ENCODE results near the gene KLHL15. TPM values are rescaled to one million over a fixed set of nuclear protein-coding genes. Genes with fewer than 3 reads are reported as not detected.

The KLHL15 gene
- total RNA-seq, 6 donors from 2014 or later, result 3.4 to 13.5 (median 5.7) TPM

DNA sequence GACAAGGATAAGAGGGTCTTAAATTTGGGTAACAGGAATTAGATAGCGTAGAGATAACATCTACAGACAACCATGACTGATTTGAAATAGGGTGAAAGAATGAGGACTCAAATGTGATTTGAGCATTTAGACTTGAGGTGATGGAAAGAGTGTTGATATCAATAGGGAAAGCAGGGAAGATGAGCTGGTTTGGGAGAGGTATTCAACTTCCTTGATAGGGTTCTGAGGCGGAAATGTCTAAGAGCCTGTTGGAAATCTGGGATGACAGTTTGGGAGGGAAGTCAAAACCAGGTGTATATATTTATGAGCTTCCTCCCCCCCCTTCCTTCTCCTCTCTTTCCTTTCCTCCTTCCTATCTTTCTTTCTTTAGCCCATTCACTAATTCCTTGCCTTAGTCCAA is 36.5 kb downstream of the KLHL15 start:
- Histone ChIP-seq H3K4me3 (no peak overlapping the region), H3K27ac (no peak overlapping the region), H3K27me3 (no peaks in the 10 kb centered on the region), H3K36me3 (peaks cover 0 to 23% (median 4%) of the 10 kb centered on the region in 4 donors), H3K4me1 (no peaks in the 10 kb centered on the region), H3K9me3 (no peaks in the 10 kb centered on the region)
- TF ChIP-seq POLR2AphosphoS5 (IDR thresholded peaks at IDR 0.05), result no peak
- TF ChIP-seq POLR2A (IDR thresholded peaks at IDR 0.05), result no peak
- TF ChIP-seq, protein P1, sequence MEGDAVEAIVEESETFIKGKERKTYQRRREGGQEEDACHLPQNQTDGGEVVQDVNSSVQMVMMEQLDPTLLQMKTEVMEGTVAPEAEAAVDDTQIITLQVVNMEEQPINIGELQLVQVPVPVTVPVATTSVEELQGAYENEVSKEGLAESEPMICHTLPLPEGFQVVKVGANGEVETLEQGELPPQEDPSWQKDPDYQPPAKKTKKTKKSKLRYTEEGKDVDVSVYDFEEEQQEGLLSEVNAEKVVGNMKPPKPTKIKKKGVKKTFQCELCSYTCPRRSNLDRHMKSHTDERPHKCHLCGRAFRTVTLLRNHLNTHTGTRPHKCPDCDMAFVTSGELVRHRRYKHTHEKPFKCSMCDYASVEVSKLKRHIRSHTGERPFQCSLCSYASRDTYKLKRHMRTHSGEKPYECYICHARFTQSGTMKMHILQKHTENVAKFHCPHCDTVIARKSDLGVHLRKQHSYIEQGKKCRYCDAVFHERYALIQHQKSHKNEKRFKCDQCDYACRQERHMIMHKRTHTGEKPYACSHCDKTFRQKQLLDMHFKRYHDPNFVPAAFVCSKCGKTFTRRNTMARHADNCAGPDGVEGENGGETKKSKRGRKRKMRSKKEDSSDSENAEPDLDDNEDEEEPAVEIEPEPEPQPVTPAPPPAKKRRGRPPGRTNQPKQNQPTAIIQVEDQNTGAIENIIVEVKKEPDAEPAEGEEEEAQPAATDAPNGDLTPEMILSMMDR (IDR thresholded peaks at IDR 0.05), result no peak
- TF ChIP-seq EP300 (IDR thresholded peaks at IDR 0.05), result no peak
- ATAC-seq (ENCODE audit: low FRiP score in 2 of 2), result no peak
- DNase-seq, result no peak
- 92 to 96% methylated on average over 2 of the region's 2 CpGs for WGBS, 2 donors

DNA sequence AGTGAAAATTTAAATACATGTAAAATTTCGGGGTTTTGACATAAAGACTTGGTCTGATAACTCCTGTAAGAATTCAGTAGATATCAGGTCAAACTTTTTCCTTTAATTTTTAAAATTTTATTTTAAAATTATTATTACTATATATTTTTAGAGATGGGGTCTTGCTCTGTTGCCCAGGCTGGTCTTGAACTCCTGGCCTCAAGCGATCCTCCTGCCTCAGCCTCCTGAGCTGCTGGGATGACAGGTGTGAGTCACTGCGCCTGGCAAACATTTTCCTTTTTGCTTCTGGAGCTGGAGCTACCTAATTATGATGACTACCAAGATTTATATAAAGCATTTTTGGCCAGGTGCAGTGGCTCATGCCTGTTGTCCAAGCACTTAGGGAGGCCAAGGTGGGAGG is 37.3 kb downstream of the KLHL15 start:
- WGBS, 2 donors, result 91 to 95% methylated on average over 3 of the region's 3 CpGs
- Histone ChIP-seq H3K36me3 (peaks cover 0 to 23% (median 4%) of the 10 kb centered on the region in 4 donors), H3K4me3 (no peak overlapping the region), H3K4me1 (no peaks in the 10 kb centered on the region), H3K9me3 (no peaks in the 10 kb centered on the region), H3K27ac (no peak overlapping the region), H3K27me3 (no peaks in the 10 kb centered on the region)
- TF ChIP-seq POLR2A (IDR thresholded peaks at IDR 0.05), result no peak
- ATAC-seq (ENCODE audit: low FRiP score in 2 of 2), result no peak
- no peak for DNase-seq

DNA sequence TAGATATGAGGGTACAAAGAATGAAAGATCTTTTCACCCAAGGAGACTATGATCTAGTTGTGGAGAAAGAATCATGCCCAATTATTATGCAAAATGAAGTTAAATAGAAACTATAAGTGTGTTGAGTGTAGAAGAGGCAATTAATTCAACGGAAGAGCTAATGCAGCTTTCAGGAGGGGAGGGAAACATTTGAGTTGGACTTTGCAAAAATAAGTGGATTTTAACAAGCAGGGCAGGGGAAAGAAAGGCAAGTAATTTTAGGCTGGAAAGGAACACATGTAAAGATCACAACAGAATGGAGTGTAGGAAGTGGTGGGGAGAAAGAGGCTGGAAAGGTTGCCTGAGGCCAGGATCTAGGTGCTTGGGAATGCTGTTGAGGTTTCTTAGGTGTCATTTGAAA is 44.1 kb downstream of the KLHL15 start:
- no peaks in the 10 kb centered on the region for H3K9me3 ChIP-seq
- ATAC-seq (ENCODE audit: low FRiP score in 2 of 2) (no peak), DNase-seq (no peak)
- no peaks in the 10 kb centered on the region for H3K27me3 ChIP-seq
- 71 to 96% methylated on average over 1 of the region's 1 CpG for WGBS, 2 donors
- H3K36me3 ChIP-seq, result peaks cover 0 to 13% (median under 1%) of the 10 kb centered on the region in 4 donors
- H3K4me3 ChIP-seq, result no peak overlapping the region
- no peak overlapping the region for H3K27ac ChIP-seq
- TF ChIP-seq, protein P1 (IDR thresholded peaks at IDR 0.05), result no peak
- TF ChIP-seq POLR2A (IDR thresholded peaks at IDR 0.05), result no peak
- TF ChIP-seq EP300 (IDR thresholded peaks at IDR 0.05), result no peak
- no peak for TF ChIP-seq POLR2AphosphoS5 (IDR thresholded peaks at IDR 0.05)
- H3K4me1 ChIP-seq, result no peaks in the 10 kb centered on the region

DNA sequence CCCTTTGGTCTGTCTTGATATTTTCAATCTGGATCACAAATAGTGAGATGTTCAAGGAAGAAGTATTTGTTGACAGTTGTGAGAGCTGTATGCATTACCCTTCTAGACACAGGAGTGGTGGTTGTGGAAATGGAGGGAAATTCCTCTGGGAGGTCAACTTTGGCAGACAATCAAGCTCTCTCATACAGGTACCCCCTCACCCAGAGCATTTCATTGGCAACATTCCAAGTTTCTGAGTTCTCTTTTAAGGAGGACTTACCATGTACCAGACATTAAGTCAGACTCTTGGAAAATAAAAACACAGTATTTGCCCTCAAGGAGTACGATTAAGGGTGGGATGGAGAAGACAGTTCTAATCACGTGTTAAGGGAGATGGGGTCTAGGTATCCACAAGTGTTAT is 45.3 kb downstream of the KLHL15 start:
- Histone ChIP-seq H3K36me3 (peaks cover 0 to 4% (median 0%) of the 10 kb centered on the region in 4 donors), H3K4me1 (no peaks in the 10 kb centered on the region), H3K9me3 (no peaks in the 10 kb centered on the region), H3K4me3 (no peak overlapping the region), H3K27me3 (no peaks in the 10 kb centered on the region), H3K27ac (no peak overlapping the region)
- TF ChIP-seq, protein P1 (IDR thresholded peaks at IDR 0.05), result no peak
- no peak for TF ChIP-seq POLR2A (IDR thresholded peaks at IDR 0.05)
- no peak for TF ChIP-seq EP300 (IDR thresholded peaks at IDR 0.05)
- no peak for TF ChIP-seq POLR2AphosphoS5 (IDR thresholded peaks at IDR 0.05)
- 81 to 86% methylated on average over 2 of the region's 2 CpGs for WGBS, 2 donors
- ATAC-seq (ENCODE audit: low FRiP score in 2 of 2), result no peak
- DNase-seq, result no peak

GRCh38 chrX:23981222-23981621 is 45.8 kb downstream of the KLHL15 start:
- H3K27ac ChIP-seq, result no peak overlapping the region
- whole genome bisulfite sequencing, 2 donors, result 65 to 91% methylated on average over 4 of the region's 4 CpGs

More at GRCh38 chrX:23981222-23981621, 45.8 kb downstream of the KLHL15 start:
- Histone ChIP-seq H3K4me3 (no peak overlapping the region), H3K4me1 (no peaks in the 10 kb centered on the region), H3K27me3 (no peaks in the 10 kb centered on the region), H3K9me3 (no peaks in the 10 kb centered on the region), H3K36me3 (no peaks in the 10 kb centered on the region)
- TF ChIP-seq EP300 (IDR thresholded peaks at IDR 0.05), result no peak
- TF ChIP-seq POLR2AphosphoS5 (IDR thresholded peaks at IDR 0.05), result no peak
- no peak for TF ChIP-seq POLR2A (IDR thresholded peaks at IDR 0.05)
- TF ChIP-seq, protein P1 (IDR thresholded peaks at IDR 0.05), result no peak
- DNase-seq (no peak), ATAC-seq (ENCODE audit: low FRiP score in 2 of 2) (no peak)
